K562 (cell line): ENCODE results near the gene TUT1. TPM values are rescaled to one million over a fixed set of nuclear protein-coding genes. Genes with fewer than 3 reads are reported as not detected.

Experiments
- CCNT2 ChIP-seq: IDR thresholded peaks from 2 replicates; pipeline ENCODE4 v1.6.1; 2011; ENCODE audit warnings: borderline replicate concordance, low read depth, mild to moderate bottlenecking, moderate library complexity, mixed read lengths, low read length; ENCODE audit not compliant: insufficient read length; ENCODE audit errors: extremely low read depth
- CHD4 ChIP-seq: fragments of 200-600 bp; sonication (generic); IDR thresholded peaks from 3 replicates; pipeline ENCODE4 v1.6.1; 2012; ENCODE audit warnings: low read depth, mild to moderate bottlenecking, mixed read lengths, low read length, inconsistent platforms; ENCODE audit not compliant: insufficient read depth, insufficient replicate concordance, poor library complexity, severe bottlenecking
- CSDE1 ChIP-seq, 2 experiments: fragments of 450-650 bp; IDR thresholded peaks; 2 replicates each; pipeline ENCODE4 v1.6.1; 2016; ENCODE audit warnings: mild to moderate bottlenecking in 1 of 2
- E2F6 ChIP-seq, 2 experiments: IDR thresholded peaks; 2 replicates each; pipeline ENCODE4 v1.6.1; 2011; ENCODE audit warnings: borderline replicate concordance in 1 of 2, control low read depth in 1 of 2, low read depth in 1 of 2, low read length in 1 of 2, mild to moderate bottlenecking in 1 of 2, mixed read lengths in 1 of 2, moderate library complexity in 1 of 2; ENCODE audit not compliant: insufficient read depth in 1 of 2, insufficient read length in 1 of 2, poor library complexity in 1 of 2, severe bottlenecking in 1 of 2; ENCODE audit errors: extremely low read depth in 1 of 2
- ETV5 ChIP-seq: sonication (generic); formaldehyde crosslinking; IDR thresholded peaks from 2 replicates; pipeline ENCODE4 v1.4.0; 2020; ENCODE audit warnings: low read depth, mild to moderate bottlenecking, missing genetic modification reagents
- HDAC1 ChIP-seq, 2 experiments: fragments of 450-650 bp; IDR thresholded peaks; 2 replicates each; pipeline ENCODE4 v1.6.1; 2016 to 2017; ENCODE audit warnings: inconsistent platforms in 1 of 2, mild to moderate bottlenecking in 1 of 2, moderate library complexity in 1 of 2
- JUNB ChIP-seq: fragments of 450-650 bp; formaldehyde crosslinking; conservative IDR thresholded peaks from 2 replicates; pipeline ENCODE4 v1.4.0; 2020; ENCODE audit warnings: mild to moderate bottlenecking
- MAZ ChIP-seq, 2 experiments: fragments of 450-650 bp in 1 of 2; sonication (generic) in 1 of 2; formaldehyde crosslinking; IDR thresholded peaks in 1 of 2; conservative IDR thresholded peaks in 1 of 2; 2 replicates each; pipeline versions ENCODE4 v1.4.0 to v1.5.0; 2020; ENCODE audit warnings: mild to moderate bottlenecking in 1 of 2, missing genetic modification reagents in 1 of 2
- NCOR1 ChIP-seq: fragments of 450-650 bp; IDR thresholded peaks from 2 replicates; pipeline ENCODE4 v1.6.1; 2016; ENCODE audit warnings: mild to moderate bottlenecking, moderate library complexity
- OTX1 ChIP-seq: fragments of 450-650 bp; formaldehyde crosslinking; IDR thresholded peaks from 2 replicates; pipeline ENCODE4 v1.4.0; 2022; ENCODE audit warnings: mild to moderate bottlenecking
- TEAD1 ChIP-seq, 2 experiments: fragments of 450-650 bp in 1 of 2; sonication (generic) in 1 of 2; formaldehyde crosslinking; IDR thresholded peaks; 2 replicates each; pipeline versions ENCODE4 v1.4.0 to v1.8.0; 2020 to 2022; ENCODE audit warnings: mild to moderate bottlenecking in 2 of 2, missing genetic modification reagents in 1 of 2
- THRAP3 ChIP-seq: fragments of 450-650 bp; IDR thresholded peaks from 2 replicates; pipeline ENCODE4 v1.6.1; 2016; ENCODE audit warnings: mild to moderate bottlenecking, inconsistent platforms, borderline replicate concordance
- ZFPM2 ChIP-seq: fragments of 250-450 bp; sonication (Bioruptor Pico); IDR thresholded peaks from 2 replicates; pipeline ENCODE4 v1.5.1; 2022; ENCODE audit warnings: mild to moderate bottlenecking
- ZNF174 ChIP-seq: fragments of 250-450 bp; sonication (Bioruptor Pico); IDR thresholded peaks from 2 replicates; pipeline ENCODE4 v1.4.0; 2020; ENCODE audit warnings: mild to moderate bottlenecking
- ZNF764 ChIP-seq: fragments of 250-450 bp; sonication (Bioruptor Pico); IDR thresholded peaks from 2 replicates; pipeline ENCODE4 v1.4.0; 2020; ENCODE audit warnings: low read depth, mild to moderate bottlenecking, moderate library complexity
- ZNF830 ChIP-seq: fragments of 250-450 bp; sonication (Bioruptor Pico); IDR thresholded peaks from 2 replicates; pipeline ENCODE4 v1.5.0; 2021; ENCODE audit warnings: mild to moderate bottlenecking
- polyA plus RNA-seq, 8 experiments: library from polyadenylated mRNA; depleted of rRNA in 4 of 8; stranded (reverse) in 5 of 8; unstranded in 3 of 8; fragments of >200 nt; fragmentation: Nextera tagmentation in 2 of 8; fragmentation: Illumina TruSeq in 1 of 8; extraction: Ambion mirVana in 2 of 8; extraction: Trizol in 1 of 8; gene quantifications; 2 replicates each; pipeline versions ENCODE4 v1.2.1 to v1.2.3, GENCODE V29; 2011 to 2014; ENCODE audit warnings: inconsistent platforms in 1 of 8, missing spikeins in 1 of 8
- total RNA-seq, 7 experiments: library from RNA; depleted of rRNA in 6 of 7; stranded (reverse); fragments of >200 nt in 6 of 7; fragmentation: Illumina TruSeq in 2 of 7; extraction: Trizol in 2 of 7; gene quantifications; 2 replicates each; pipeline versions ENCODE4 v1.2.1 to v1.2.3, GENCODE V29; 2011 to 2021; ENCODE audit warnings: low replicate concordance in 1 of 7
- TF ChIP-seq, protein P1 (sequence below): fragments of 250-450 bp; sonication (Bioruptor Pico); IDR thresholded peaks from 2 replicates; pipeline ENCODE4 v1.5.0; 2021
- TF ChIP-seq, protein P2 (sequence below): IDR thresholded peaks from 2 replicates; pipeline ENCODE4 v1.6.1; 2011; ENCODE audit not compliant: insufficient read length; ENCODE audit errors: extremely low read depth

TUT1 gene
- total and polyA plus RNA-seq, 9 of the 15 experiments (the other 6 are each of a cell fraction or from before 2014, with no cell fraction given): 0.66 to 44.3 (median 15.7) TPM

GRCh38 chr11:62602141-62603071 lies 11.1 kb upstream of the TUT1 start (continued):
- TF ChIP-seq ZFPM2 (CRISPR knock-in tag): no peak
- no peak for TF ChIP-seq ZNF174 (CRISPR knock-in tag)
- TF ChIP-seq CHD4: no peak
- TF ChIP-seq CCNT2: no peak
- TF ChIP-seq, protein P1, sequence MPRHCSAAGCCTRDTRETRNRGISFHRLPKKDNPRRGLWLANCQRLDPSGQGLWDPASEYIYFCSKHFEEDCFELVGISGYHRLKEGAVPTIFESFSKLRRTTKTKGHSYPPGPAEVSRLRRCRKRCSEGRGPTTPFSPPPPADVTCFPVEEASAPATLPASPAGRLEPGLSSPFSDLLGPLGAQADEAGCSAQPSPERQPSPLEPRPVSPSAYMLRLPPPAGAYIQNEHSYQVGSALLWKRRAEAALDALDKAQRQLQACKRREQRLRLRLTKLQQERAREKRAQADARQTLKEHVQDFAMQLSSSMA: no peak
- peak; percentile 83; the same call in 1 of the 2 replicates for TF ChIP-seq OTX1 (CRISPR knock-in tag)
- no peak for TF ChIP-seq MAZ (CRISPR knock-in tag; conservative IDR thresholded peaks at IDR 0.05 in 1 of 2, IDR thresholded peaks at IDR 0.05 in 1 of 2)
- TF ChIP-seq ZNF764: 0 out of 2 replicates have a peak, but pooled peaks have one; percentile 29
- TF ChIP-seq HDAC1 (IDR thresholded peaks at IDR 0.05): peak in 1 of 2 experiments; percentile 45; a peak in 1 of 4 replicates
- TF ChIP-seq THRAP3: no peak
- TF ChIP-seq CSDE1 (IDR thresholded peaks at IDR 0.05): no peak
- peak; percentile 89 to 90 for TF ChIP-seq E2F6 (IDR thresholded peaks at IDR 0.05; ENCODE audit: borderline replicate concordance in 1 of 2, extremely low read depth in 1 of 2, insufficient read depth in 1 of 2, insufficient read length in 1 of 2, low read depth in 1 of 2, low read length in 1 of 2, poor library complexity in 1 of 2, severe bottlenecking in 1 of 2)
- TF ChIP-seq, protein P2, sequence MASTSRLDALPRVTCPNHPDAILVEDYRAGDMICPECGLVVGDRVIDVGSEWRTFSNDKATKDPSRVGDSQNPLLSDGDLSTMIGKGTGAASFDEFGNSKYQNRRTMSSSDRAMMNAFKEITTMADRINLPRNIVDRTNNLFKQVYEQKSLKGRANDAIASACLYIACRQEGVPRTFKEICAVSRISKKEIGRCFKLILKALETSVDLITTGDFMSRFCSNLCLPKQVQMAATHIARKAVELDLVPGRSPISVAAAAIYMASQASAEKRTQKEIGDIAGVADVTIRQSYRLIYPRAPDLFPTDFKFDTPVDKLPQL: no peak
- TF ChIP-seq NCOR1: no peak
- no peak for TF ChIP-seq JUNB (CRISPR knock-in tag)
- TF ChIP-seq TEAD1 (CRISPR knock-in tag; IDR thresholded peaks at IDR 0.05): peak in 1 of 2 experiments; percentile 53; a peak in 1 of 4 replicates
- TF ChIP-seq ZNF830: no peak
- no peak for TF ChIP-seq ETV5 (CRISPR knock-in tag)
